Activated B cell treated with CpG ODN at 0.5 μM for 24 hours (primary cell): Measurements from ENCODE around the gene SMIM32. TPM values are rescaled to one million over a fixed set of nuclear protein-coding genes. Genes with fewer than 3 reads are reported as not detected.

Experiments used
- ATAC-seq: fragments of 200-7000 bp; cut with Tn5 transposase; one replicate; pipeline ENCODE4 v1.10.0; 2021; ENCODE audit warnings: low read depth, mild to moderate bottlenecking, moderate library complexity
- CTCF ChIA-PET: fragments of 350-600 bp; sonication (Branson Sonifier 250); formaldehyde crosslinking; loops from one replicate; lab custom pipeline; 2021; ENCODE audit warnings: antibody characterized with exemption; lab: Charles Lee
- POLR2A ChIA-PET: fragments of 350-600 bp; sonication (Branson Sonifier 250); formaldehyde crosslinking; loops from one replicate; lab custom pipeline; 2021; ENCODE audit warnings: antibody characterized with exemption; lab: Charles Lee
- DNase-seq: peaks from one replicate; pipeline ENCODE4 v3.0.0; 2022
- H3K27ac Mint-ChIP-seq: one replicate; pipeline ENCODE4 v1.8.0; 2020; ENCODE audit warnings: mixed read lengths
- H3K27me3 Mint-ChIP-seq: one replicate; pipeline ENCODE4 v1.8.0; 2021; ENCODE audit warnings: mixed read lengths
- H3K36me3 Mint-ChIP-seq: one replicate; pipeline ENCODE4 v1.8.0; 2021; ENCODE audit warnings: low read depth, mixed read lengths
- H3K4me1 Mint-ChIP-seq: one replicate; pipeline ENCODE4 v1.8.0; 2021; ENCODE audit warnings: mixed read lengths
- H3K4me3 Mint-ChIP-seq: one replicate; pipeline ENCODE4 v1.8.0; 2020; ENCODE audit warnings: mild to moderate bottlenecking, mixed read lengths
- H3K9me3 Mint-ChIP-seq: one replicate; pipeline ENCODE4 v1.8.0; 2020; ENCODE audit warnings: mixed read lengths
- CTCF ChIP-seq: fragments of 200-600 bp; IDR thresholded peaks from one replicate; pipeline ENCODE4 v1.8.0; 2022; ENCODE audit warnings: antibody characterized with exemption, mild to moderate bottlenecking
- intact Hi-C: fragments of 100-400 bp; cut with micrococcal nuclease; formaldehyde crosslinking; loops from one replicate; pipeline ENCODE4 v1.15.1; 2024
- total RNA-seq: library from RNA; stranded (reverse); gene quantifications from 2 replicates; pipeline ENCODE4 v1.2.3, GENCODE V29; 2022

The SMIM32 gene
- total RNA-seq, 1 donor from 2014 or later = not detected

DNA sequence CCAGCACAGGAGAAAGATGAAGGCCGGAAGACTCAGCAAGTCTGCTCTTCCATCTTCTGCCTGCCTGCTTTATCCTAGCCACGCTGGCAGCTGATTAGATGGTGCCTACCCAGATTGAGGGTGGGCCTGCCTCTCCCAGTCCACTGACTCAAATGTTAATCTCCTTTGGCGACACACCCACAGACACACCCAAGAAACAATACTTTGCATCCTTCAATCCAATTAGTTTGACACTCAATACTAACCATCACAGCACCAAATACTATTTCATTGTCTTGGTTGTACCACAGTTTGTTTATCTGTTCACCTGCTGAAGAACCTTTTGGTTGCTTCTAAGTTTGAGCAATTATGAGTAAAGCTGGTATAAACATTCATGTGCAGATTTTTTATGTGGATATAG lies 23.7 kb downstream of the SMIM32 start:
- peaks cover 18% of the 10 kb centered on the region for H3K4me1 Mint-ChIP-seq
- no peak for ATAC-seq
- peaks cover 63% of the 10 kb centered on the region for H3K36me3 Mint-ChIP-seq
- no peak overlapping the region for H3K4me3 Mint-ChIP-seq
- intact Hi-C loops = no loop called here
- H3K9me3 Mint-ChIP-seq = no peaks in the 10 kb centered on the region
- H3K27me3 Mint-ChIP-seq = no peaks in the 10 kb centered on the region
- ChIA-PET CTCF (no interaction called here), POLR2A (no interaction called here)
- TF ChIP-seq CTCF = no peak
- H3K27ac Mint-ChIP-seq = no peak overlapping the region
- no peak for DNase-seq

DNA sequence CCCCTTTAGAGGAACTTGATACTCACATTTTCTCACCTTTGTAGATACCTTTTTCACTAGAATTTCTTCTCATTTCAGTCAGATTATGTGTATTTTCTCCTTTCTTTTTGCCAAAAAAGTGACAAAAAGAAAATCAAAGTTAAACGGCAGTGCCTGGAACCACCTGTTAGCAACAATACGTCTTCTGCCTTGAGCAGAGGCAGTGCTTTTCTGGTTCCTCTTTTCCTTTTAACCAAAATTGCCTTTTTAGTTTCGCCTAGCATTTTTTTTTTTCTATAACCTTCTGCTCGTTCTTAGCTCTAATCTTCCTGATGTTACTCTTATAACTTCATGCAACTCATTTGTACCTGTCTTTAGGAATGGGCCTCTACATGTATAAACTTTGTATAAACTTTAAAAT lies 26.1 kb downstream of the SMIM32 start:
- Mint-ChIP-seq H3K27me3 (no peaks in the 10 kb centered on the region), H3K9me3 (no peaks in the 10 kb centered on the region), H3K4me1 (peaks cover 21% of the 10 kb centered on the region), H3K4me3 (no peak overlapping the region), H3K27ac (no peak overlapping the region), H3K36me3 (peaks cover 59% of the 10 kb centered on the region)
- POLR2A ChIA-PET = no interaction called here
- TF ChIP-seq CTCF = no peak
- intact Hi-C loops = no loop called here
- CTCF ChIA-PET = no interaction called here
- ATAC-seq (no peak), DNase-seq (no peak)

GRCh38 chr5:136164226-136164625 lies 28.7 kb downstream of the SMIM32 start:
- intact Hi-C loops = no loop called here
- TF ChIP-seq CTCF = no peak
- Mint-ChIP-seq H3K4me1 (peaks cover 21% of the 10 kb centered on the region), H3K27me3 (no peaks in the 10 kb centered on the region), H3K27ac (no peak overlapping the region), H3K36me3 (peaks cover 57% of the 10 kb centered on the region), H3K4me3 (no peak overlapping the region), H3K9me3 (no peaks in the 10 kb centered on the region)
- ATAC-seq = no peak
- DNase-seq = no peak
- ChIA-PET CTCF (no interaction called here), POLR2A (no interaction called here)

GRCh38 chr5:136162008-136162407 lies 31.0 kb downstream of the SMIM32 start:
- POLR2A ChIA-PET = no interaction called here
- ATAC-seq (no peak), DNase-seq (no peak)
- peaks cover 15% of the 10 kb centered on the region for H3K4me1 Mint-ChIP-seq
- no peak for TF ChIP-seq CTCF
- peaks cover 50% of the 10 kb centered on the region for H3K36me3 Mint-ChIP-seq
- H3K27me3 Mint-ChIP-seq = no peaks in the 10 kb centered on the region
- no peak overlapping the region for H3K4me3 Mint-ChIP-seq
- no peaks in the 10 kb centered on the region for H3K9me3 Mint-ChIP-seq
- intact Hi-C loops = no loop called here
- CTCF ChIA-PET = no interaction called here
- no peak overlapping the region for H3K27ac Mint-ChIP-seq

DNA sequence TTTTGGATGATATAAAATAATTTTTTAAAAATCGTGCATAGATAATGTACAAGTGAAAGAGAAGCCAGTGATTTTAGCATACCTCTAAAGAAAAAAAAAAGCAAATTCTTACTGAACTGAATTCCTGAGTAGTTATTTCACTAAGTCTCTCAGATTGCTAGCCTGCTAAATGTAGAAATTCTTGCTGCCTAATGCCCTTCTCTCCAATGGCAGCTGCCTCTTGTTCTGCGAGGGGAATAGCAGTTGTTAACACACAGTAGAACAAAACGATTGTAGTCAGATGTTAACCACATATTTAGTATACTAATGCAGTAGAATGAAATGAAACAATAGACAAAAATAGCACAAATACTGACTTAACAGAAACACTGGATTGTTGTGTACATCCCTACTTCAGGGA lies 33.5 kb downstream of the SMIM32 start:
- no peak for ATAC-seq
- Mint-ChIP-seq H3K27ac (no peak overlapping the region), H3K36me3 (peaks cover 63% of the 10 kb centered on the region), H3K4me1 (peaks cover 5% of the 10 kb centered on the region), H3K4me3 (no peak overlapping the region), H3K9me3 (no peaks in the 10 kb centered on the region), H3K27me3 (no peaks in the 10 kb centered on the region)
- CTCF ChIA-PET = no interaction called here
- POLR2A ChIA-PET = no interaction called here
- TF ChIP-seq CTCF = no peak
- intact Hi-C loops = no loop called here
- DNase-seq = no peak
